GM10266 (cell line): ENCODE data around the gene GPR33.
"Not testable (repeated sequence)": the region's sequence is repeated elsewhere in the genome, so short reads cannot be mapped to it uniquely, and the experiment has no call there.

Experiments
- DNase-seq: peaks from one replicate; pipeline ENCODE4 v3.0.0; 2012; ENCODE audit errors: extremely low spot score
- TF ChIP-seq, protein P1 (sequence below): IDR thresholded peaks from 2 replicates; pipeline ENCODE4 v1.5.1; 2012; ENCODE audit warnings: mild to moderate bottlenecking, low read depth; ENCODE audit not compliant: control insufficient read depth, insufficient read depth; ENCODE audit errors: missing control alignments

Gene GPR33

GRCh38 chr14:31441273-31442111, 46.3 kb downstream of the GPR33 start:
- no peak for DNase-seq
- TF ChIP-seq, protein P1, sequence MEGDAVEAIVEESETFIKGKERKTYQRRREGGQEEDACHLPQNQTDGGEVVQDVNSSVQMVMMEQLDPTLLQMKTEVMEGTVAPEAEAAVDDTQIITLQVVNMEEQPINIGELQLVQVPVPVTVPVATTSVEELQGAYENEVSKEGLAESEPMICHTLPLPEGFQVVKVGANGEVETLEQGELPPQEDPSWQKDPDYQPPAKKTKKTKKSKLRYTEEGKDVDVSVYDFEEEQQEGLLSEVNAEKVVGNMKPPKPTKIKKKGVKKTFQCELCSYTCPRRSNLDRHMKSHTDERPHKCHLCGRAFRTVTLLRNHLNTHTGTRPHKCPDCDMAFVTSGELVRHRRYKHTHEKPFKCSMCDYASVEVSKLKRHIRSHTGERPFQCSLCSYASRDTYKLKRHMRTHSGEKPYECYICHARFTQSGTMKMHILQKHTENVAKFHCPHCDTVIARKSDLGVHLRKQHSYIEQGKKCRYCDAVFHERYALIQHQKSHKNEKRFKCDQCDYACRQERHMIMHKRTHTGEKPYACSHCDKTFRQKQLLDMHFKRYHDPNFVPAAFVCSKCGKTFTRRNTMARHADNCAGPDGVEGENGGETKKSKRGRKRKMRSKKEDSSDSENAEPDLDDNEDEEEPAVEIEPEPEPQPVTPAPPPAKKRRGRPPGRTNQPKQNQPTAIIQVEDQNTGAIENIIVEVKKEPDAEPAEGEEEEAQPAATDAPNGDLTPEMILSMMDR: no peak

DNA sequence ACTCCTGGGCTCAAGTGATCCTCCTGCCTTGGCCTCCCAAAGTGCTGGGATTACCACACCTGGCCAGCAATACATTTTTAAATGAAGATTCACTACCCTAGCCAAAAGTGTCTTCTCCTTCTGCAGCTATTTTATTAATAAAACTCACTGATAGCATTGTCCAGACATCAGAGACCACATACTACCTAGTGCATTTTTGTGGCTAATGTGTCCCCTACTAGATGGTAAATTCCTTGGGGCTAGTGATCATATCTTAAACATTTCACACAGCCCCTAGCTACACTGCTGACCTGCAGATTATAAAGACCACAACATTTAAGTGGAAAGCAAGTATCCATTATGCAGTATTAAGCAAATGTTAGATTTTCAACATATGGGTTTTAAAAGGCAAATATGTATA, 47.6 kb downstream of the GPR33 start:
- no peak for DNase-seq
- TF ChIP-seq, protein P1: no peak

DNA sequence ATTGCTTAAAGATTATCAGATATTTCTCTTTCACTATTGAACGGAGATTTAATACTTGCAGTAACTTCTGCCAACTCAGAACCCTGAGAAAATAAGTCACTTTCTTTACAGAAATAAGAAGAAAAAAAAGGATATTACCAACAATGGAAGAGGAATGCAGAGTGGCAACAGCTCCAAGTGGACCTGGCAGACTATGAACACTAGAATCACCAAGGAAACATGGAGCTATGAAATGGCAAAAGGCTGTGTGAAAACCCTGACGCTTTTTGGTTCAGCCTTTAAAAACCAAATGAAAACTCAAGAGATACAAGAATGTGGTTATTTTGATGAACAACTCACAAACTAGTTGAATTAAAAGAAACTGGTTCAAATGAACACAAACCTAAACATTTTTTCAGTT, 48.3 kb downstream of the GPR33 start:
- no peak for DNase-seq
- TF ChIP-seq, protein P1: no peak

DNA sequence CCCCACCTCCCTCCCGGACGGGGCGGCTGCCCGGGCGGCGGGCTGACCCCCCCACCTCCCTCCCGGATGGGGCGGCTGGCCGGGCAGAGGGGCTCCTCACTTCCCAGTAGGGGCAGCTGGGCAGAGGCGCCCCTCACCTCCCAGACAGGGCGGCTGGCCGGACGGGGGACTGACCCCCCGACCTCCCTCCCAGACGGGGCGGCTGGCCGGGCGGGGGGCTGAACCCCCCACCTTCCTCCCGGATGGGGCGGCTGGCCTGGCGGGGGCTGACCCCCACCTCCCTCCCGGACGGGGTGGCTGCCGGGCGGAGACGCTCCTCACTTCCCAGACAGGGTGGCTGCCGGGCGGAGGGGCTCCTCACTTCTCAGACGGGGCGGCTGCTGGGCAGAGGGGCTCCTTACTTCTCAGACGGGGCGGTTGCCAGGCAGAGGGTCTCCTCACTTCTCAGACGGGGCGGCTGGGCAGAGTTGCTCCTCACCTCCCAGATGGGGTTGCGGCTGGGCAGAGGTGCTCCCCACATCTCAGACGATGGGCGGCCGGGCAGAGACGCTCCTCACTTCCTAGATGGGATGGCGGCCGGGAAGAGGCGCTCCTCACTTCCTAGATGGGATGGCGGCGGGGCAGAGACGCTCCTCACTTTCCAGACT, 50.7 kb downstream of the GPR33 start:
- not testable (repeated sequence) for DNase-seq

DNA sequence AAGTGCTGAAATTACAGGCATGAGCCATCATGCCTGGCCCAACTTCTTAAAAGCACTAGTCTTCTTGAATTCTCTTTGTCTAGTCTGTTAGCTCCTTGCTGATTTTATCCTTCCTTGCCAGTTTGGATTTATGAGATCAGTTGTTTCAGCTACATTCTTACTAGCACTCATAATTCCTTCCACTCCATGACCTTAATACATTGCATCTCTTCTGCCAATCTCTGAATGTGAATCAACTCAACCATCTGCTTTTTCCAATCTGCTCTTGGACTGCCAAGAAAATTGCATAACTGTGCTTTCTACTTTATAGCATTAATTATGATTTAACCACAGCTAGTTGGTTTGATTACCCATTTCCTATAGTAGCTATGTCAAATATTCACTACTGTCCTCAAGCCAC, 52.6 kb downstream of the GPR33 start:
- TF ChIP-seq, protein P1: no peak
- DNase-seq: no peak
